SK-N-SH (cell line): ENCODE data around the gene SNED1.

Experiments used
- CTCF ChIP-seq: fragments of 200-600 bp; sonication (generic); IDR thresholded peaks from 2 replicates; pipeline ENCODE4 v1.6.1; 2017; ENCODE audit warnings: antibody characterized with exemption, mild to moderate bottlenecking, moderate library complexity
- EZH2phosphoT487 ChIP-seq: fragments of 200-600 bp; sonication (generic); IDR thresholded peaks from 2 replicates; pipeline ENCODE4 v1.6.1; 2017; ENCODE audit warnings: low read depth, mixed run types, mild to moderate bottlenecking, antibody characterized with exemption, moderate library complexity, borderline replicate concordance
- JUND ChIP-seq: IDR thresholded peaks from 2 replicates; pipeline ENCODE4 v1.4.0; 2012
- MXI1 ChIP-seq: IDR thresholded peaks from 2 replicates; pipeline ENCODE4 v1.6.1; 2012; ENCODE audit warnings: mild to moderate bottlenecking, low read depth, low read length, improper control_type of control experiment
- PBX3 ChIP-seq: IDR thresholded peaks from 2 replicates; pipeline ENCODE4; 2012
- POLR2AphosphoS5 ChIP-seq: IDR thresholded peaks from 2 replicates; pipeline ENCODE4 v1.6.1; 2012; ENCODE audit warnings: low read depth, low read length
- REST ChIP-seq: IDR thresholded peaks from 2 replicates; pipeline ENCODE4 v1.6.1; 2012; ENCODE audit warnings: mild to moderate bottlenecking, low read depth, low read length, moderate library complexity
- SMC3 ChIP-seq: IDR thresholded peaks from 2 replicates; pipeline ENCODE4 v1.6.1; 2012; ENCODE audit warnings: low read depth, low read length, improper control_type of control experiment
- TAF1 ChIP-seq: IDR thresholded peaks from 2 replicates; pipeline ENCODE4 v1.6.1; 2012; ENCODE audit warnings: low read depth, mild to moderate bottlenecking, low read length, moderate library complexity, borderline replicate concordance
- USF1 ChIP-seq: IDR thresholded peaks from 2 replicates; pipeline ENCODE4 v1.4.0; 2012; ENCODE audit warnings: low read depth, borderline replicate concordance
- USF2 ChIP-seq: fragments of 150-350 bp; IDR thresholded peaks from 2 replicates; pipeline ENCODE4 v1.6.1; 2017; ENCODE audit warnings: antibody characterized with exemption, low read length, low read depth, borderline replicate concordance

- no peak for TF ChIP-seq JUND
- TF ChIP-seq USF1 = no peak
- TF ChIP-seq CTCF = no peak
- no peak for TF ChIP-seq SMC3
- no peak for TF ChIP-seq USF2
- TF ChIP-seq TAF1 = no peak
- TF ChIP-seq PBX3 = no peak
- TF ChIP-seq MXI1 = no peak
- no peak for TF ChIP-seq POLR2AphosphoS5
- no peak for TF ChIP-seq EZH2phosphoT487
- TF ChIP-seq REST = no peak
Observed at GRCh38 chr2:241115361-241115760, 116.9 kb downstream of the SNED1 start.
